H1 (cell line): Measurements from ENCODE around the gene KRT32. TPM values are rescaled to one million over a fixed set of nuclear protein-coding genes. Genes with fewer than 3 reads are reported as not detected.

Experiments
- CTCF ChIA-PET: fragments of 300-600 bp; sonication (Branson Sonifier 250); formaldehyde crosslinking; loops from one replicate; lab custom pipeline; 2021; ENCODE audit not compliant: partially characterized antibody; lab: Charles Lee
- POLR2A ChIA-PET: fragments of 300-600 bp; sonication (Branson Sonifier 250); formaldehyde crosslinking; loops from one replicate; lab custom pipeline; 2021; ENCODE audit warnings: inconsistent platforms; ENCODE audit not compliant: partially characterized antibody; lab: Charles Lee
- DNase-seq, 2 experiments: peaks; one replicate each; pipeline versions ENCODE4 v3.0.0 to v3.0.0-alpha.2; 2010 to 2022; ENCODE audit warnings: low spot score in 2 of 2, low read depth in 1 of 2, mixed read lengths in 1 of 2
- FAIRE-seq: peaks from 2 replicates; lab custom pipeline; 2011; peaks lifted over from hg19 to GRCh38; lab: Jason Lieb, UNC
- H2AFZ ChIP-seq: 2 replicates; pipeline ENCODE4 v1.8.1; 2012; ENCODE audit warnings: low read length, inconsistent platforms
- H2AK5ac ChIP-seq: 2 replicates; pipeline ENCODE4 v1.6.1; 2013; ENCODE audit warnings: low read depth, low read length
- H2BK120ac ChIP-seq: replicated peaks from 2 replicates; pipeline ENCODE3; 2013; ENCODE audit warnings: low read depth, low read length, inconsistent platforms
- H2BK12ac ChIP-seq: 2 replicates; pipeline ENCODE4 v1.6.1; 2013; ENCODE audit warnings: low read depth, low read length
- H2BK15ac ChIP-seq: 2 replicates; pipeline ENCODE4 v1.6.1; 2013; ENCODE audit warnings: low read length
- H2BK20ac ChIP-seq: 2 replicates; pipeline ENCODE4 v1.6.1; 2013; ENCODE audit warnings: low read length
- H2BK5ac ChIP-seq: 2 replicates; pipeline ENCODE4 v1.6.1; 2013; ENCODE audit warnings: low read depth, low read length
- H3K14ac ChIP-seq: 2 replicates; pipeline ENCODE4 v1.6.1; 2013; ENCODE audit warnings: inconsistent platforms; ENCODE audit not compliant: insufficient read length
- H3K18ac ChIP-seq: 2 replicates; pipeline ENCODE4 v1.6.1; 2013; ENCODE audit warnings: low read length; ENCODE audit errors: extremely low read depth
- H3K23ac ChIP-seq: 2 replicates; pipeline ENCODE4 v1.6.1; 2013; ENCODE audit warnings: inconsistent platforms; ENCODE audit not compliant: insufficient read length
- H3K23me2 ChIP-seq: 2 replicates; pipeline ENCODE4 v1.6.1; 2013; ENCODE audit warnings: low read depth, low read length
- H3K27ac ChIP-seq: 2 replicates; pipeline ENCODE4 v1.6.1; 2011; ENCODE audit warnings: low read depth, low read length, inconsistent platforms
- H3K27me3 ChIP-seq, 4 experiments: replicated peaks in 1 of 4; 1 replicate in 1 of 4; 2 replicates in 3 of 4; pipeline versions ENCODE4 v1.6.1 to v1.8.1; 2011 to 2013; ENCODE audit warnings: low read length in 3 of 4, mild to moderate bottlenecking in 3 of 4, inconsistent platforms in 2 of 4, mixed read lengths in 2 of 4, moderate library complexity in 1 of 4; ENCODE audit not compliant: control insufficient read depth in 3 of 4, insufficient read depth in 3 of 4; ENCODE audit errors: extremely low read depth in 1 of 4
- H3K36me3 ChIP-seq, 4 experiments: 2 replicates each; pipeline versions ENCODE4 v1.6.1 to v1.8.1; 2011 to 2013; ENCODE audit warnings: mild to moderate bottlenecking in 4 of 4, low read length in 3 of 4, moderate library complexity in 2 of 4, control low read depth in 1 of 4, inconsistent platforms in 1 of 4; ENCODE audit not compliant: insufficient read depth in 4 of 4, control insufficient read depth in 2 of 4
- H3K4ac ChIP-seq: replicated peaks from 2 replicates; pipeline ENCODE3; 2013; ENCODE audit warnings: low read length, low read depth, mixed read lengths, inconsistent platforms; ENCODE audit not compliant: insufficient read length
- H3K4me1 ChIP-seq, 4 experiments: replicated peaks in 1 of 4; 1 replicate in 1 of 4; 2 replicates in 3 of 4; pipeline versions ENCODE4 v1.6.1 to v1.8.1; 2011 to 2013; ENCODE audit warnings: low read length in 3 of 4, inconsistent platforms in 2 of 4, mixed read lengths in 1 of 4; ENCODE audit not compliant: insufficient read depth in 4 of 4, control insufficient read depth in 3 of 4
- H3K4me2 ChIP-seq, 2 experiments: 2 replicates each; pipeline versions ENCODE4 v1.6.1 to v1.8.1; 2011 to 2013; ENCODE audit warnings: low read depth in 2 of 2, low read length in 2 of 2, control low read depth in 1 of 2, inconsistent platforms in 1 of 2, mild to moderate bottlenecking in 1 of 2; ENCODE audit not compliant: insufficient read depth in 1 of 2
- H3K4me3 ChIP-seq, 4 experiments: fragments of 200-600, 300-600 bp in 1 of 4; sonication (generic), shearing (Covaris generic), sonication (Bioruptor Twin) in 1 of 4; 2 replicates each; pipeline versions ENCODE4 v1.5.1 to v1.8.1; 2011 to 2016; ENCODE audit warnings: low read length in 4 of 4, low read depth in 3 of 4, control low read depth in 2 of 4, inconsistent platforms in 2 of 4, mild to moderate bottlenecking in 2 of 4, mixed read lengths in 1 of 4, moderate library complexity in 1 of 4; ENCODE audit not compliant: insufficient read depth in 2 of 4; ENCODE audit errors: extremely low read depth in 1 of 4
- H3K56ac ChIP-seq: replicated peaks from 2 replicates; pipeline ENCODE3; 2013; ENCODE audit warnings: low read depth, mild to moderate bottlenecking, mixed read lengths, low read length, inconsistent platforms; ENCODE audit not compliant: insufficient read length
- H3K79me1 ChIP-seq: 2 replicates; pipeline ENCODE4 v1.6.1; 2013; ENCODE audit warnings: low read depth, low read length, control low read depth
- H3K79me2 ChIP-seq, 2 experiments: 2 replicates each; pipeline versions ENCODE4 v1.6.1 to v1.8.1; 2012 to 2013; ENCODE audit warnings: low read length in 2 of 2, mild to moderate bottlenecking in 2 of 2, inconsistent platforms in 1 of 2; ENCODE audit not compliant: insufficient read depth in 2 of 2, control insufficient read depth in 1 of 2
- H3K9ac ChIP-seq, 4 experiments: replicated peaks in 1 of 4; 1 replicate in 1 of 4; 2 replicates in 3 of 4; pipeline versions ENCODE4 v1.6.1 to v1.8.1; 2011 to 2013; ENCODE audit warnings: low read depth in 3 of 4, low read length in 3 of 4, control low read depth in 2 of 4, mild to moderate bottlenecking in 2 of 4, moderate library complexity in 2 of 4, inconsistent platforms in 1 of 4; ENCODE audit errors: extremely low read depth in 1 of 4
- H3K9me3 ChIP-seq, 2 experiments: 2 replicates each; pipeline versions ENCODE4 v1.6.1 to v1.8.1; 2012 to 2013; ENCODE audit warnings: mild to moderate bottlenecking in 2 of 2, moderate library complexity in 2 of 2, control low read depth in 1 of 2, inconsistent platforms in 1 of 2, low read depth in 1 of 2, low read length in 1 of 2, mixed read lengths in 1 of 2; ENCODE audit not compliant: insufficient read depth in 2 of 2
- H4K20me1 ChIP-seq, 2 experiments: replicated peaks in 1 of 2; 2 replicates each; pipeline versions ENCODE3 to v1.8.1; 2011 to 2013; ENCODE audit warnings: inconsistent platforms in 2 of 2, low read length in 2 of 2, mild to moderate bottlenecking in 1 of 2; ENCODE audit not compliant: insufficient read depth in 2 of 2, control insufficient read depth in 1 of 2
- H4K5ac ChIP-seq: 2 replicates; pipeline ENCODE4 v1.6.1; 2013; ENCODE audit warnings: low read length, low read depth, mixed read lengths, inconsistent platforms; ENCODE audit not compliant: insufficient read length
- H4K8ac ChIP-seq: 2 replicates; pipeline ENCODE4 v1.8.0; 2013; ENCODE audit warnings: mild to moderate bottlenecking, moderate library complexity, low read length, inconsistent platforms; ENCODE audit not compliant: insufficient read depth; ENCODE audit errors: extremely low read depth
- H4K91ac ChIP-seq: replicated peaks from 2 replicates; pipeline ENCODE3; 2013; ENCODE audit warnings: low read length, mixed read lengths, inconsistent platforms; ENCODE audit not compliant: insufficient read length
- BACH1 ChIP-seq: IDR thresholded peaks from 2 replicates; pipeline ENCODE4 v1.6.1; 2012; ENCODE audit warnings: low read length, improper control_type of control experiment
- EZH2 ChIP-seq: fragments of 200-600 bp; sonication (generic); IDR thresholded peaks from 2 replicates; pipeline ENCODE4 v1.7.1; 2012; ENCODE audit warnings: low read depth, mild to moderate bottlenecking, moderate library complexity, low read length, inconsistent platforms; ENCODE audit not compliant: severe bottlenecking
- WGBS, 2 experiments: shearing (Covaris generic) in 1 of 2; methylation state at CpG; one replicate each; pipeline versions ENCODE4 v1.1.6 to v1.1.7; 2013 to 2015; ENCODE audit warnings: low lambda C conversion rate in 2 of 2, mixed read lengths in 2 of 2, inconsistent platforms in 1 of 2, low coverage in 1 of 2, missing lambda C conversion rate in 1 of 2; ENCODE audit not compliant: insufficient replicate concordance in 2 of 2, insufficient coverage in 1 of 2, insufficient read length in 1 of 2; ENCODE audit errors: extremely low coverage in 1 of 2, missing lambda C conversion rate in 1 of 2; 5-methylcytosine and 5-hydroxymethylcytosine counted together
- polyA plus RNA-seq, 7 experiments: library from polyadenylated mRNA; depleted of rRNA in 3 of 7; stranded (reverse) in 5 of 7; unstranded in 2 of 7; fragments of >200 nt in 5 of 7; fragments of 200-250 nt in 2 of 7; gene quantifications; 1 replicate in 5 of 7; 2 replicates in 1 of 7; 4 replicates in 1 of 7; pipeline versions ENCODE4 v1.2.1 to v1.2.3, GENCODE V29; 2011 to 2013; ENCODE audit warnings: missing spikeins in 2 of 7, mixed read lengths in 2 of 7
- total RNA-seq: library from RNA; stranded (reverse); fragmentation: NEBNext Ultra II Directional; extraction: Animal tissue kit (Norgen Biotek cat#: 25700); gene quantifications from 2 replicates; pipeline ENCODE4 v1.2.1, GENCODE V29; 2021

The KRT32 gene
- total and polyA plus RNA-seq, 2 of the 8 experiments (the other 6 are each of a cell fraction or from before 2014, with no cell fraction given), result not detected

DNA sequence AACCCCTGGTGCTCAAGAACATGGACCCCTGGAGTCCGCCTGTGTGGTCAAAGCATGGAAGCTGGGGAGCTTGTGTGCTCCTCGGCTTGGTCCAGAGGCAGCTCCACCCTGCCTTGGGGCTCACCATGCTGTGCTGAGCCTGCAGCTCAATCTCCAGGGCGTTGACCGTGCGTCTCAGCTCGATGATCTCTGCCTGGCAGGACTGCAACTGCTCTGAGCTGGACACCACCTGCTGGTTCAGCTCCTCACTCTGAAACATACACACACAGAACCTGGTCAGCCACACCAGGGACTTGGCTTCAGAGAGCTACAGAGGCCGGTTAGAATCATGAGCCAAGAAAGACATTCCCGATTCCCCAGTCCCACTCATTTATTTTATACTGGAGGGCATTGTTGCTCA lies 11.1 kb upstream of the KRT32 start:
- no peak overlapping the region for H3K23ac ChIP-seq
- POLR2A ChIA-PET, result interaction anchor here (0.9 kb wide), 1 partner anchor 50 kb away, joined by 3 read pairs; the partner anchor contains the start of gene KRT19
- no peaks in the 10 kb centered on the region for H3K9me3 ChIP-seq
- no peak overlapping the region for H3K4me3 ChIP-seq
- H3K9ac ChIP-seq, result no peak overlapping the region
- H2BK20ac ChIP-seq, result no peak overlapping the region
- H3K79me2 ChIP-seq, result no peaks in the 10 kb centered on the region
- no peak overlapping the region for H2BK12ac ChIP-seq
- no peaks in the 10 kb centered on the region for H3K79me1 ChIP-seq
- H4K8ac ChIP-seq, result no peak overlapping the region
- FAIRE-seq, result no peak
- no peak for DNase-seq
- H3K14ac ChIP-seq, result no peak overlapping the region
- H2BK120ac ChIP-seq, result no peak overlapping the region
- no peak overlapping the region for H3K56ac ChIP-seq
- H3K27me3 ChIP-seq, result no peaks in the 10 kb centered on the region; a peak in 2 of 7 replicates
- no peak overlapping the region for H2AFZ ChIP-seq
- H3K4ac ChIP-seq, result no peak overlapping the region
- no peak overlapping the region for H2AK5ac ChIP-seq
- H2BK15ac ChIP-seq, result no peak overlapping the region; the same call in 1 of the 2 replicates
- TF ChIP-seq EZH2, result no peak
- no peak for TF ChIP-seq BACH1
- no peaks in the 10 kb centered on the region for H3K4me1 ChIP-seq
- WGBS, 2 experiments, result 80% methylated on average over 8 of the region's 8 CpGs; no CpG with 5 or more reads in 1 of the 2 experiments
- H3K27ac ChIP-seq, result no peak overlapping the region
- H4K91ac ChIP-seq, result no peak overlapping the region
- CTCF ChIA-PET, result interaction anchor here (0.6 to 11.2 kb wide), 8 partner anchors 9 to 600 kb away, joined by 3 to 98 read pairs (median 4); partner anchors contain the start of gene KRT36
- no peak overlapping the region for H2BK5ac ChIP-seq
- no peak overlapping the region for H3K18ac ChIP-seq
- H3K36me3 ChIP-seq, result no peaks in the 10 kb centered on the region
- H4K20me1 ChIP-seq, result no peaks in the 10 kb centered on the region
- no peaks in the 10 kb centered on the region for H3K23me2 ChIP-seq
- no peak overlapping the region for H3K4me2 ChIP-seq
- no peak overlapping the region for H4K5ac ChIP-seq
